SJSA1 (cell line): Measurements from ENCODE around the gene NR6A1. TPM values are rescaled to one million over a fixed set of nuclear protein-coding genes. Genes with fewer than 3 reads are reported as not detected.
"Not testable (repeated sequence)": the region's sequence is repeated elsewhere in the genome, so short reads cannot be mapped to it uniquely, and the experiment has no call there.

Experiments
- DNase-seq, 2 experiments: peaks; one replicate each; pipeline ENCODE4 v3.0.0-alpha.2; 2015 to 2020; ENCODE audit warnings: low spot score in 2 of 2, low read depth in 1 of 2
- H3K27ac ChIP-seq: fragments of 250-450 bp; sonication (Bioruptor Pico); 2 replicates; pipeline ENCODE4 v1.5.1; 2020; ENCODE audit warnings: mild to moderate bottlenecking, moderate library complexity
- H3K27me3 ChIP-seq: fragments of 250-450 bp; sonication (Bioruptor Pico); replicated peaks from 2 replicates; pipeline ENCODE4 v1.5.1; 2020; ENCODE audit warnings: mild to moderate bottlenecking, moderate library complexity
- H3K36me3 ChIP-seq: fragments of 250-450 bp; sonication (Bioruptor Pico); 2 replicates; pipeline ENCODE4 v1.5.1; 2020; ENCODE audit warnings: mild to moderate bottlenecking
- H3K4me1 ChIP-seq: fragments of 250-450 bp; sonication (Bioruptor Pico); replicated peaks from 2 replicates; pipeline ENCODE4 v1.6.1; 2021; ENCODE audit warnings: mild to moderate bottlenecking
- H3K4me3 ChIP-seq: fragments of 250-450 bp; sonication (Bioruptor Pico); 2 replicates; pipeline ENCODE4 v1.5.1; 2020; ENCODE audit warnings: mild to moderate bottlenecking
- H3K9me3 ChIP-seq: fragments of 250-450 bp; sonication (Bioruptor Pico); replicated peaks from 2 replicates; pipeline ENCODE4 v1.5.1; 2020; ENCODE audit warnings: mild to moderate bottlenecking
- total RNA-seq: library from RNA; depleted of rRNA; stranded (reverse); fragments of >200 nt; shearing (Covaris generic); gene quantifications from 2 replicates; pipeline ENCODE4 v1.2.3, GENCODE V29; 2014

The NR6A1 gene
- total RNA-seq, 1 experiment from 2014 or later = 1.0 TPM

DNA sequence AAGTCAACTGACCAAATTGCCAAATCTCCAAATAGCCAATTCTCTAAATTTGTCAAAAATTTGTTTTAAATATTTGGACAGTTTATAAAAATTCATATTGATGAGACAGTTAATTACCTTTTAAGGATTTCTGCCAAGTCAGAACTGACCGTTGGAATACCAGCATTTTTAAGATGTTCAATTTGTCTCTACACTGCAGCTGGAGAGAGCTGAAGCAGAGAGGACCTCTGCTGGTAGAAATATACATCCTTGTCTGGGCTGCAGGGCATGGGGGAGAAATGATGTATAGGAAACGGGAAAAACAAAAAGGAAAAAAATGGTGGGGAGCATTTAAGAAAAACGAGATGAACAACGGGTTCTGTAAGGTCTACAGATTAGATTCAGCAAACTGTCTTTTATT, 16.8 kb downstream of the NR6A1 start:
- no peaks in the 10 kb centered on the region for H3K36me3 ChIP-seq
- H3K4me1 ChIP-seq = peaks cover 50% of the 10 kb centered on the region
- no peaks in the 10 kb centered on the region for H3K9me3 ChIP-seq
- peak overlapping the region; percentile 44; the same call in 1 of the 2 replicates for H3K27ac ChIP-seq
- no peak overlapping the region for H3K4me3 ChIP-seq
- DNase-seq = peak in 1 of 2 experiments; percentile 19
- H3K27me3 ChIP-seq = no peaks in the 10 kb centered on the region

- H3K4me1 ChIP-seq = peaks cover 40% of the 10 kb centered on the region
- H3K27ac ChIP-seq = peak overlapping the region; percentile 40
- H3K4me3 ChIP-seq = no peak overlapping the region
- no peaks in the 10 kb centered on the region for H3K9me3 ChIP-seq
- no peaks in the 10 kb centered on the region for H3K27me3 ChIP-seq
- H3K36me3 ChIP-seq = no peaks in the 10 kb centered on the region
- DNase-seq = peak in 1 of 2 experiments; percentile 67
These were observed 18.1 kb downstream of the NR6A1 start for GRCh38 chr9:124752967-124753366.

- H3K4me3 ChIP-seq = no peak overlapping the region
- H3K4me1 ChIP-seq = peaks cover 40% of the 10 kb centered on the region
- no peak overlapping the region for H3K27ac ChIP-seq
- H3K9me3 ChIP-seq = no peaks in the 10 kb centered on the region
- no peaks in the 10 kb centered on the region for H3K27me3 ChIP-seq
- H3K36me3 ChIP-seq = no peaks in the 10 kb centered on the region
- DNase-seq = peak in 1 of 2 experiments; percentile 33
These were observed 21.3 kb downstream of the NR6A1 start for GRCh38 chr9:124749781-124750180.

GRCh38 chr9:124749284-124749683, 21.8 kb downstream of the NR6A1 start:
- no peaks in the 10 kb centered on the region for H3K36me3 ChIP-seq
- H3K4me3 ChIP-seq = no peak overlapping the region
- H3K9me3 ChIP-seq = no peaks in the 10 kb centered on the region
- H3K27me3 ChIP-seq = no peaks in the 10 kb centered on the region
- peaks cover 42% of the 10 kb centered on the region for H3K4me1 ChIP-seq
- no peak for DNase-seq
- H3K27ac ChIP-seq = no peak overlapping the region

DNA sequence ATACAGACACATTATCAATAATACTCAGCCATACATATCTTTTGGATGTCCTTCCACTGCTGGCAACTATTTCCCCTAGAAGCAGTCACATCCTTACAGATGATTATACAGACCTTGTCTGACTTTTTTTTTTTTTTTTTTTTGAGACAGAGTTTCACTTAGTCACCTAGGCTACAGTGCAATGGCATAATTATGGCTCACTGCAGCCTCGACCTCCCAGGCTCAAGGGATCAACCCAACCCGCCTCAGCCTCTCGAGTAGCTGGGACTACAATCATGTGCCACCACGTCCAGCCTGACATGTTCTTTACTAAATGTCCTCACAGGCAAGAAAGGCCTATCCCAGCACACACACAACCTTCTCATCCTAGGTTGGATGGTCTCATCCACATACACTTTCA, 24.0 kb downstream of the NR6A1 start:
- no peaks in the 10 kb centered on the region for H3K9me3 ChIP-seq
- H3K27me3 ChIP-seq = no peaks in the 10 kb centered on the region
- peaks cover 38% of the 10 kb centered on the region for H3K4me1 ChIP-seq
- H3K4me3 ChIP-seq = no peak overlapping the region
- H3K27ac ChIP-seq = no peak overlapping the region
- DNase-seq = no peak
- no peaks in the 10 kb centered on the region for H3K36me3 ChIP-seq

GRCh38 chr9:124743686-124744348, 27.3 kb downstream of the NR6A1 start:
- Histone ChIP-seq H3K36me3 (no peaks in the 10 kb centered on the region), H3K27ac (peak overlapping the region; percentile 11; the same call in 1 of the 2 replicates)

GRCh38 chr9:124742940-124743339, 28.2 kb downstream of the NR6A1 start:
- H3K36me3 ChIP-seq = no peaks in the 10 kb centered on the region
- H3K4me3 ChIP-seq = no peak overlapping the region
- no peak for DNase-seq
- H3K4me1 ChIP-seq = peaks cover 24% of the 10 kb centered on the region
- H3K27ac ChIP-seq = no peak overlapping the region; the same call in 1 of the 2 replicates
- H3K9me3 ChIP-seq = no peaks in the 10 kb centered on the region
- no peaks in the 10 kb centered on the region for H3K27me3 ChIP-seq

More at GRCh38 chr9:124743686-124744348, 27.3 kb downstream of the NR6A1 start:
- H3K27me3 ChIP-seq = no peaks in the 10 kb centered on the region
- H3K9me3 ChIP-seq = no peaks in the 10 kb centered on the region
- DNase-seq = peak in 1 of 2 experiments; percentile 21
- peaks cover 24% of the 10 kb centered on the region for H3K4me1 ChIP-seq
- H3K4me3 ChIP-seq = no peak overlapping the region

DNA sequence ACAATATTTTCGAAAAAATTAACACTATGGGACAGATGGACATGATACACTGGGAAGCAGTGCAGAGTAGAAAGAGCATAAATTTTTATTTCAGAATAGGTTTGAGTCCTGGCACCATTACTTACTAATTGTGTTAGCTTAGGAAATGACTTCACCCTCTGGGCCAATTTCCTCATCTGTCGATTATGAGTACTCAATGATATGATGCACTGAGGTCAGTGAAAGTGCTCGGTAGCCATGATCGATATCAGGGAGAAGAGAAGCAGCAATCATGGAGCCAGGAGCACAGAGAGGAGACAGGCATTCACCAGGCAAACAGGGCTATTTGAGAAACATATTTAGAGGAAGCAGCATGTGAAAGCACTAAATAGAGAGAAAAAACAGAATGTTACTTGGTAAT, 29.4 kb downstream of the NR6A1 start:
- Histone ChIP-seq H3K27ac (no peak overlapping the region), H3K9me3 (no peaks in the 10 kb centered on the region), H3K4me3 (no peak overlapping the region), H3K4me1 (peaks cover 18% of the 10 kb centered on the region), H3K36me3 (no peaks in the 10 kb centered on the region), H3K27me3 (no peaks in the 10 kb centered on the region)
- DNase-seq = no peak

GRCh38 chr9:124741149-124741548, 30.0 kb downstream of the NR6A1 start:
- H3K9me3 ChIP-seq = no peaks in the 10 kb centered on the region
- H3K4me3 ChIP-seq = no peak overlapping the region
- H3K27me3 ChIP-seq = no peaks in the 10 kb centered on the region
- peaks cover 19% of the 10 kb centered on the region for H3K4me1 ChIP-seq
- no peak for DNase-seq
- no peak overlapping the region for H3K27ac ChIP-seq
- H3K36me3 ChIP-seq = no peaks in the 10 kb centered on the region; the same call in 1 of the 2 replicates

DNA sequence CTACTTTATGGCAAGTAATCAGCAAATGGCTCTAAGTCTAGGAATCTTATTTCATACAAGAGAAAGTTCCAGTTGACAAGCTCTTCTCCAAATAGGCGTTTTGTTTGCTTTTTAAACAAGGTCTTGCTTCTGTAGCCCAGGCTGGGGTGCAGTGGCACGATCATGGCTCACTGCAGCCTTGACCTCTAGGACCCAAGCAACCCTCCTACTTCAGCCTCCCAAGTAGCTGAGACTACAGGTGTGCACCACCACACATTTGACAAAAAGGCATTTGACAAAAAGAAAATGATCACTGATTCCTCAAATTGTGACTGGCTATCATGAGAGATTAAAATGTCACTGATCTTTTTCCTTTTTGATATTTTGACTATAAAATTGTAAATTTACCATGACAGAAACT, 31.8 kb downstream of the NR6A1 start:
- Histone ChIP-seq H3K9me3 (no peaks in the 10 kb centered on the region), H3K27ac (no peak overlapping the region), H3K27me3 (no peaks in the 10 kb centered on the region), H3K36me3 (no peaks in the 10 kb centered on the region; the same call in 1 of the 2 replicates), H3K4me3 (no peak overlapping the region), H3K4me1 (peaks cover 34% of the 10 kb centered on the region)
- DNase-seq = no peak

DNA sequence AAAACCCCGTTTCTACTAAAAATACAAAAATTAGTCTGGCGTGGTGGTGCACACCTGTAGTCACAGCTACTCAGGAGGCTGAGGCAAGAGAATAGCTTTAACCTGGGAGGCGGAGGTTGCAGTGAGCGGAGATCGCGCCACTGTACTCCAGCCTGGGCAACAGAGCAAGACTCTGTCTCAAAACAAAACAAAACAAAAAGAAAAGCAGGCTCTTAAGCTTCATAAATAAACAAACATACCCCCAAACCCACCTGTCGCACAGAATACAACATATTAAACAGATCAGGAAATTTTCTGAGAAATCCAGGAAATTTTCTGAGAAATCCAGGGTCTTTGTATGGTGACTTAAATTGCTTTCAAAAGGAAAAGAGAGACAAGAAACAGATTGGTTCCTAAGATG, 33.0 kb downstream of the NR6A1 start:
- not testable (repeated sequence) for DNase-seq, H3K27ac ChIP-seq

GRCh38 chr9:124735121-124735520, 36.0 kb downstream of the NR6A1 start:
- Histone ChIP-seq H3K9me3 (no peaks in the 10 kb centered on the region), H3K27me3 (no peaks in the 10 kb centered on the region), H3K4me3 (no peak overlapping the region), H3K27ac (peak overlapping the region; percentile 54), H3K36me3 (no peaks in the 10 kb centered on the region; the same call in 1 of the 2 replicates), H3K4me1 (peaks cover 25% of the 10 kb centered on the region)
- peak; percentile 47 to 77 for DNase-seq

More for the DNA sequence above, 33.0 kb downstream of the NR6A1 start:
- H3K4me3 ChIP-seq, H3K36me3 ChIP-seq, H3K27me3 ChIP-seq, H3K9me3 ChIP-seq: not testable (repeated sequence)
- H3K4me1 ChIP-seq = peaks cover 28% of the 10 kb centered on the region

GRCh38 chr9:124734741-124735083, 36.4 kb downstream of the NR6A1 start:
- not testable (repeated sequence) for DNase-seq, H3K9me3 ChIP-seq, H3K27me3 ChIP-seq, H3K36me3 ChIP-seq, H3K4me3 ChIP-seq
- peaks cover 25% of the 10 kb centered on the region for H3K4me1 ChIP-seq
- H3K27ac ChIP-seq = peak overlapping the region; percentile 54

DNA sequence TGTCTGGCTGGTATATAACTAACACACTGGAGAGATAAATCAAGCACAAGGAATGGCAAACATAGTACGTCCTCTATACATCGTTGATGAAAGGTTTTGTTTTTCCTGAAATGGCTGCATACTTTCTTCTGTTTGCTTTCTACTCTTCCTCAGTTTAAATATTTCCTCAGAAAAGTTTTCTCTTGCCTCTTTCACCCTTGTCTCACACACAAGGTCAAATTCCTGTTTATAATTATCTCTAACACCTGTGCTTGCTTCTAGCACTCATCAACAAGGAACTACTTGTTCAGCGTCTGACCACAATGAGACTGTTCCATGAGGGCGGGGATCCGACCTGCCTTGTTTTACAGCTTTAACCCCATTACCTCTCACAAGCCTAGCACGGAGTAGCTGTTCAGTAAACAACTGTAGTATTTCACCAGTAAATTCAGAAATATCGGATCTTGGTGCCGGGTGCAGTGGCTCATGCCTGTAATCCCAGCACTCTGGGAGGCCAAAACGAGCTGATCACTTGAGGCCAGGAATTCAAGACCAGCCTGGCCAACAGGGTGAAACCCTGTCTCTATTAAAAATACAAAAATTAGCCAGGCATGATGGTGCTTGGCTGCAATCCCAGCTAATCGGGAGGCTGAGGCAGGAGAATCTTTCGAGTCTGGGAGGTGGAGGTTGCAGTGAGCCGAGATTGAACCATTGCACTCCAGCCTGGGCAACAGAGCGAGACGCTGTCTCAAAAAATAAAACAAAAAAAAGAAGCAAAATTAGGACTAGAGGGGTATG, 37.0 kb downstream of the NR6A1 start:
- Histone ChIP-seq H3K27me3 (no peaks in the 10 kb centered on the region), H3K4me3 (no peak overlapping the region), H3K36me3 (no peaks in the 10 kb centered on the region; the same call in 1 of the 2 replicates), H3K4me1 (peaks cover 25% of the 10 kb centered on the region), H3K9me3 (no peaks in the 10 kb centered on the region), H3K27ac (no peak overlapping the region)
- no peak for DNase-seq
